Spleen (tissue), 7 donors: ENCODE data around the gene AKAP13.

Source experiments
- POLR2A ChIP-seq, 3 donors: fragments of 450-650 bp; IDR thresholded peaks; one replicate each; pipeline ENCODE4 v1.5.1; 2017; ENCODE audit warnings: antibody characterized with exemption in 3 of 3, mild to moderate bottlenecking in 1 of 3
- POLR2AphosphoS5 ChIP-seq, 3 donors: sonication (generic); formaldehyde crosslinking; IDR thresholded peaks; one replicate each; pipeline ENCODE4 v1.5.1; 2017; ENCODE audit warnings: antibody characterized with exemption in 3 of 3
- TF ChIP-seq, protein P1 (sequence below), 11 experiments: fragments of 200-600 bp in 7 of 11; fragments of 450-650 bp in 4 of 11; sonication (generic) in 4 of 11; IDR thresholded peaks in 8 of 11; conservative IDR thresholded peaks in 3 of 11; 1 replicate in 7 of 11; 2 replicates in 4 of 11; pipeline versions ENCODE4 v1.4.0 to v1.8.0; 2016 to 2021; ENCODE audit warnings: antibody characterized with exemption in 11 of 11, inconsistent platforms in 4 of 11, mild to moderate bottlenecking in 1 of 11
- donor health status: DM: no; HTN: no; CAD: no; lungs with moderate emphysema.
- donor health status: DM: no; HTN: no; CAD: no.
- donor health status: DM: no; HTN: no; CAD: no.

DNA sequence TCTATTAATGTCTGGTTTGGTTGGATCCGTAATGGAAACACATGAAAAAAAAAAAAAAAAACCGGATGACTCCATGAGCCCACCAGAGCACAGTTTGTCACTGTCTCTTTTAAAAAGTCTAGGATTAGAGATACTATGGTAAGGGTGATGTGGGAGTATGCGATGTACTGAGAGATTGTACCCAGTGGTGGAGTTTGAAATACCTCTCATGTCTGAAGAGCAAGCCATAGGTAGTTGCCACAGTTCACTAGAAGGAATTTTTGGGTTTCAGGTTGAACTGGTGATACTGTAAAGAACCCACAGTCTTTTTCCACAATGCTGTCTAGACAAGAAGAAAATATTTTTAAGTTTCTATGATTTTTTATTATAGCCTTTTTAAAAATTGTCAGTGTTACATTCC lies 281.5 kb downstream of the AKAP13 start:
- TF ChIP-seq POLR2A (IDR thresholded peaks at IDR 0.05) (no peak), POLR2AphosphoS5 (IDR thresholded peaks at IDR 0.05) (no peak)
- TF ChIP-seq, protein P1, sequence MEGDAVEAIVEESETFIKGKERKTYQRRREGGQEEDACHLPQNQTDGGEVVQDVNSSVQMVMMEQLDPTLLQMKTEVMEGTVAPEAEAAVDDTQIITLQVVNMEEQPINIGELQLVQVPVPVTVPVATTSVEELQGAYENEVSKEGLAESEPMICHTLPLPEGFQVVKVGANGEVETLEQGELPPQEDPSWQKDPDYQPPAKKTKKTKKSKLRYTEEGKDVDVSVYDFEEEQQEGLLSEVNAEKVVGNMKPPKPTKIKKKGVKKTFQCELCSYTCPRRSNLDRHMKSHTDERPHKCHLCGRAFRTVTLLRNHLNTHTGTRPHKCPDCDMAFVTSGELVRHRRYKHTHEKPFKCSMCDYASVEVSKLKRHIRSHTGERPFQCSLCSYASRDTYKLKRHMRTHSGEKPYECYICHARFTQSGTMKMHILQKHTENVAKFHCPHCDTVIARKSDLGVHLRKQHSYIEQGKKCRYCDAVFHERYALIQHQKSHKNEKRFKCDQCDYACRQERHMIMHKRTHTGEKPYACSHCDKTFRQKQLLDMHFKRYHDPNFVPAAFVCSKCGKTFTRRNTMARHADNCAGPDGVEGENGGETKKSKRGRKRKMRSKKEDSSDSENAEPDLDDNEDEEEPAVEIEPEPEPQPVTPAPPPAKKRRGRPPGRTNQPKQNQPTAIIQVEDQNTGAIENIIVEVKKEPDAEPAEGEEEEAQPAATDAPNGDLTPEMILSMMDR (IDR thresholded peaks at IDR 0.05 in 8 of 11, conservative IDR thresholded peaks at IDR 0.05 in 3 of 11), result no peak
